ENCODE data around the gene EPHA8.

DNA sequence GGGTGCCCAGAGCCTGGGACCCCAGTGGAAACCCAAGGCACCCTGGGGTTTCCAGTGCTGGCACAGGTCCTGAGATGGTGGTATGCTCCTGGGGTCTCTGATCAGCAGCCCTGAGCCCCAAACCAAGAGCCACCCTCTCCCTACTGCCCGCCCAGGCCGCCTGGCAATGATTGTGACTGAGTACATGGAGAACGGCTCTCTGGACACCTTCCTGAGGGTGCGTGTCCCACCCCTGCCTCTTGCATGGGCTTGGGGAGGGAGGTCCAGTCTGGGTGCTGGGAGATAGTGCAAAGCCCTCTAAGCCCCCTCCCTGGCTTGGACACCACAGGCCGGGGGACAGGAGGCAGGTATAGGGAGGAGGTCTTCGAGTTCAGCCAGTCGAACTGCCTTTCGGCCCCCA lies 34.7 kb downstream of the EPHA8 start:
- no peak for TF ChIP-seq POLR2A (IDR thresholded peaks at IDR 0.05; ENCODE audit: low read length)
- TF ChIP-seq GATA1 (IDR thresholded peaks at IDR 0.05; ENCODE audit: low read depth, low read length), result no peak

Data from erythroblast (primary cell).